Stimulated activated CD4-positive, alpha-beta T cell treated with anti-CD3 and anti-CD28 coated beads, Interleukin-1b, Interleukin-23, amount 100 ng/mL, for 48 hours (primary cell): Measurements from ENCODE around the gene GABARAP.

Experiments used
- DNase-seq: peaks from one replicate; pipeline ENCODE4 v3.0.0-alpha.2; 2020

GABARAP gene

GRCh38 chr17:7204828-7205461 is 37.3 kb downstream of the GABARAP start:
- peak; percentile 90 for DNase-seq

GRCh38 chr17:7204336-7204735 is 37.9 kb downstream of the GABARAP start:
- DNase-seq = no peak

- no peak for DNase-seq
Observed at GRCh38 chr17:7203391-7203790, 38.9 kb downstream of the GABARAP start.

DNA sequence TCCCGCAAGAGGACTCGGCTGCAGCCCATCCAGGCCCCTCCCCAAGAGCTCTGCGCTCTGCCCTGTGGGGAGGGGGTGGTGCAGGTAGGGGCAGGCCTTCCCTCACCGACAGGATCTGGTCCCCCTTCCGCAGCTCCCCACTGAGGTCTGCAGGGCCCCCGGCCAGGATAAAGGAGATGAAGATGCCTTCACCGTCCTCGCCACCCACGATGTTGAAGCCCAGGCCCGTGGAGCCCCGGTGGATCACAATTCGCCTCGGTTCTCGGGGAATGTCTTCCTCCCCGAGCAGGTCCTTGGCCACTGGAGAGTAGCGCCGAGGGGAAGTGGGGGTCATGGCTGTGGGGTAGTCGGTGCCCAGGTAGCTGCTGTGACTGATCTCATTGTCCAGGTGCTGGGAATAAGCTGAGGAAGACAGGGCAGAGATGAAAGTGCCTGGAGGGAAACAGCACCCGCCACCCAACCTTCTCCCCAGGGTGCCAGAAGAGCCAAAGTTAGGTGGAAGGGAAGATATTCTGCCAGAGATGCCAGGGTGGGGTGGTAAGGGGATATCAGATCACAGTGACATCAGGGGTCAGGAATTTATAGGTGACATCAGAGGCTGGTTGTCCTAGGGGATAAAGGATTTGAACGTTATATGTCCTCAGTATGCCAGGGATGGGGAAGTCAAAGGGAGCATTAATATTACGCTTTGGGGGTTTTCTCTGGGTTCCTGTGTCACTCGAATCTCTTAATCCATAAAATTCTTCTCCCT is 45.4 kb downstream of the GABARAP start:
- DNase-seq = no peak

DNA sequence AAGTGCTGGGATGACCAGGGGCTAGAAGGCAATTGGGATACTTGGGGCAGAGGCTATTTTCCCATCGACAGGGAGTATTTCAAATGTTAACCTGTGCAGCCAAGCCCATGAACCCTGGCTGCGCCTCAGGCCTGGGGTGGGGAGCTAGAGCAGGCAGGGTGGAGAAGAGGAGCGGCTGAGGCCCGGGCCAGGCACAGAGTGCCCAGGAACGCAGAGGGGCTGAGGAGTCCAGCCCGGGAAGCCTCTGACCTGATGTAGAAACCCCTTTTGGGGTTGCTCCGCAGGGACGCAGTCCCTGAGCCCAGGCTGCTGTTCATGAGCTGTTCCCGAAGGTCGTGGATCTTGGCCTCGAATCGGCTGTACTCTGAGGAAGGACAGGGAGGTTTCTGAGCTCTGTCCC is 46.3 kb downstream of the GABARAP start:
- no peak for DNase-seq

- DNase-seq = no peak
Observed at GRCh38 chr17:7192271-7192937, 49.8 kb downstream of the GABARAP start.

- DNase-seq = no peak
Observed at GRCh38 chr17:7191571-7192270, 50.5 kb downstream of the GABARAP start.

DNA sequence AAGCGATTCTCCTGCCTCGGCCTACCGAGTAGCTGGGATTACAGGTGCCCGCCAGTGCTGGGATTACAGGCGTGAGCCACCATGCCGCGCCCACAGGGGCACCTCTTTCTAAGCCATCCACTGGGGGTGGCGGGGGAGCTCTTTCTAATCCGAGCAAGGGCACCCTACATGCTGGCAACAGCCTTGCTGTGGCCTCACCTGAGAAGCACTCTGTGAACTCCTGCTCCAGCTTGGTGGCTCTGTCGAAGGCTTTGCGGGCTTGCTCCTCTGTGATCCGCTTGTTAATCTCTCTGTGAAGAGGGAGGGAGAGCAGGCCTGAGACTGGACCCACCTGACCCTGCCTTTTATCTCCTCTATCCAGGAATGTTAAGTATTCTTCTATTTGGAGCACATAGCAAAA is 51.2 kb downstream of the GABARAP start:
- no peak for DNase-seq

- no peak for DNase-seq
Observed at GRCh38 chr17:7190276-7190917, 51.9 kb downstream of the GABARAP start.
